ENCODE data around the gene ZFAND3.
A peak's percentile ranks its signal among the peaks of the same experiment; 100 is the strongest.

Gene ZFAND3

DNA sequence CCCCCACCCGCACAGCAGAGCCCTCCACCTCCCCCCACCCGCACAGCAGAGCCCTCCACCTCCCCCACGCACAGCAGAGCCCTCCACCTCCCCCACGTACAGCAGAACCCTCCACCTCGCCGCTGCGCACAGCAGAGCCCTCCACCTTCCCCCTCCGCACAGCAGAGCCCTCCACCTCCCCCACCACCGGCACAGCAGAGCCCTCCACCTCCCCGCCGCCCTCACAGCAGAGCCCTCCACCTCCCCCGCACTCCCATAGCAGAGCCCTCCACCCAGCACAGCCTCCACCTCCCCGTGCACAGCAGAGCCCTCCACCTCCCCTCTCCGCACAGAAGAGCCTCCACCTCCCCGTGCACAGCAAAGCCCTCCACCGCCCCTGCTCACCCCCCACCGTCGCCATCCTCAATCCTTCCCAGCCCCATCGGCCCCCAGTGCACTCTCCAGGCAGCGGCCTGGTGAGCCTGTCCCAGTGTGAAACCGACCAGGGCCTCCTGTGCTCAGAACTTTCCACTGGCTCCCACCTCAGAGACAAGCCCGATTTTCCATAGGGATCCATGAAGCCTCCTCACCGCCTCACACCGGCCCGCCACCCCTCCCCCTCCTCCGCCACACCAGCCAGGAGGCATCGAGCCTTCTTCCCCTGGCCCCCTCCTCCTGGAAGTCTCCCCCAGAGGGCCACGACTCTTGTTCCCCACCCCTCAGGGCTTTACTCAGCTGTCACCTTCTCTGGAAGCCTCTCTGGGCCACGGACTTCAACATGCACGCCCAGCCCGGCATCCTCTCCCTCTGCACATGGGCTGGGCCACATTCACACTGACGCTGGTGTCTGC lies 347.1 kb downstream of the ZFAND3 start:
- peak in 1 of 56 donors; percentile 30 for DNase-seq

DNA sequence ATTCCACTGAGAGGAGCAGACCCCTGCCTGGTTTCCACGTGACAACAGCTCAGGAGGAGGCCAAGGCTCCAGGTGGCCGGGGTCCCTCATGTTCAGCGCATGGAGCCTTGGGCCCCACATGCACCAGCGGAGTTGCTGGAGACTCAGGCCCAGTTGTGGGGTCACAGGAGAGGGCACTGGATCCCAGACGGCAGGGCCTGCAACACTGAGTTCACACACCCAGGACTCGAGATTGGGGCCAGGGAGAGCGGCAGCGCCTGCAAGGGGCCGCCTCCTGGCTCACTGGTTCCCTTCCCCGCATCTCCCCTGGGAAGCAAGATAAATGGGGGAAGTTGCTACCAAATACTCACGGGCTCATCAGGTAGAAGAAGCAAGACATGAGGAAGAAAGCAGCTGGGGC lies 348.1 kb downstream of the ZFAND3 start:
- DNase-seq, result no peak

DNA sequence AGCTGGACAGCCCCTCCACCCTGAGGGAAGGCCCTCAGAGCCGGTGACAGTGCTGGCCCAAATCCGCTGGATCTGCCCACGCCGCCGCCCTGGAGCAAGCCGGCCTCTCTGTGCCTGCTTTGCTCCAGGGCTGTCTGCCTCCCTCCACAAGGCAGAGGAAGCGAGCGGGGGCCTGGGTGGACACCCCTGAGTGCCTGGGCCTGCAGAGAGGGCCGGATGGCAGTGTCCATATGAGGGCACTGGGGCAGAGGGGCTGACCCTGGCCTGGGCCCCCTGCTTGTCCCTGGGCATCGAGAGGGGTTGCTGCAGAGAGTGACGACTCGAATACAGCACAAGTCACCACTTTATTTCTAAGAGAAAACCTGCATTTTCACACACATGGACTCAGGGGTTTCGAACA lies 348.6 kb downstream of the ZFAND3 start:
- DNase-seq, result no peak

DNA sequence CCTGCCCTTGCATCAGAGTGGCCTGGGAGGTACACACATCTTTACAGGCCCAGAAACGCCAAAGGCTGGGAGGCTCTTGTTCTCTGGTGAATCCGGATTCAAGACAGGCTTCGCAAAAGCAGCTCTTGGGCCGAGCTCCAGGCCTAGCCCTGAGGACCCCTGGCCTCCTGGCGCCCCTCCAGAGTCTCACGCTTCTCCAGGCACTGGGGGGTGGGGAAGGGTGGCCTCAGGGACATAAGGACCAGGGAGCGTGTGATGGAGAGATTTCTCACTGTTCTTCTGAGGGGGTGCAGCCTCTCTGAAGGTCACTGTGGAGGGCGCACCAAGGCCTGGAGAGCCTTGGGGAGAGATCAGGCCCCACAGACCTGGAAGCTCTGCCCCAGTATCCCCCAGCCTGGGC lies 349.2 kb downstream of the ZFAND3 start:
- DNase-seq, result no peak

DNA sequence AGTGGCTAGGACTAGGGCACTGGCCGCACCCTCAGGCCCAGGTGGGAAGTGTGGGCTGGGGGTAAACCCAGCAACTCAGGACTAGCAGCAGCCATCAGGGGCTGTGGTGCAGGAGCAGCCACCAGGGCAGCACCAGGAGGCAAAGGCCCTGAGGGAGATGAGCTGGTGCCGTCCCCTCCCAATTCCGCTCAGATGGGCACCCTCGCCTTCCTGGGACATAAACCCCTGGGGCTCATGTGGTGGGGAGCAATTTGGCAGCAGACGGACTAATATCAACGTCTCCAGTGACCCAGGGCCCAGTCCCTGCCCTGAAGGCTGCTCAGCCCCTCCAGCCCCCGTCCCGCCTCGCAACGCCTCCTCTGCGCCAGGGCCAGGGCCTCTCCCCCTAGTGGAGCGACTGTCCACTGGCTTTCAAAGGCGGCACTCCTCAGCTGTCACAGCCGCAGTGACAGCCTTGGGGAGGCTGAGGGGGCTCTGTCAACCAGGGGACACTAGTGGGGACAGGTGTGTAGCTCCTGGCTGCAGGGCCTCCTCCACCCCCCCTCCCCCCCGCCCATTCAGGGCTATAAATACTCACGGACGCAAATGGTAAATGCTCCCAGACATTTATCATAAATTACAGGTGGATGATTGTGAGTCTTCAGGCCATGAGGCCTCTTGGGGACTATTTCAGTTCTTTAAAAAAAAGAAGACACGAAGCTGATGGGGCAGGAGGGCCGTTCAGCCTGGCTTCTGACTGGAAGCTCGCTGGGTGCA lies 349.9 kb downstream of the ZFAND3 start:
- no peak for DNase-seq

DNA sequence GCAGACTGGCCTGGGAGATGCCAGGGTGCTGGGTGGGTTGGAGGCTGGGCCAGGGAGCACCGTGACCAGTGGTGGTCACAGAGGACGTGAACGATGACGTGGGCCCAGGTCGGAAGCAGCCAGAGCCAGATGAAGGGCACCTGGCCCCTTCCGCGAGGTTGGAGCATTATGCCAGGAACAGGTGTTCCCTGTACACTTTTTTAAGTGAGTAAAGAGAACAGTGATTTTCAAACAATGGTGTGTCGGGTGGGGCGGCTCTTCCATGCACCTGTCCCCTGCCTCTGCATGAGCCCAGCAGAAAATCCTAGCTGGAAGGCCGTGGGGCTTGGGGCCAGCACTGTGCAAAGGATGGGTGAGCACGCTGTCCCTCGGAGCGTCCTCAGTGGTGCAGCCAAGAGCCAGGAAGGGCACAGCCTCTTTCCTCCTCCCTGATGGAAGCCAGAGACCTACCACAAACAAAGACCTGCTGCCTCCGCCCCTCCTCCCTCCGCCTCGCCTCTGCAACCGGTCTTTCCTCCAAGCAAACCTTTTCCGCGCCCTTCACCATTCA lies 350.5 kb downstream of the ZFAND3 start:
- no peak for DNase-seq

DNA sequence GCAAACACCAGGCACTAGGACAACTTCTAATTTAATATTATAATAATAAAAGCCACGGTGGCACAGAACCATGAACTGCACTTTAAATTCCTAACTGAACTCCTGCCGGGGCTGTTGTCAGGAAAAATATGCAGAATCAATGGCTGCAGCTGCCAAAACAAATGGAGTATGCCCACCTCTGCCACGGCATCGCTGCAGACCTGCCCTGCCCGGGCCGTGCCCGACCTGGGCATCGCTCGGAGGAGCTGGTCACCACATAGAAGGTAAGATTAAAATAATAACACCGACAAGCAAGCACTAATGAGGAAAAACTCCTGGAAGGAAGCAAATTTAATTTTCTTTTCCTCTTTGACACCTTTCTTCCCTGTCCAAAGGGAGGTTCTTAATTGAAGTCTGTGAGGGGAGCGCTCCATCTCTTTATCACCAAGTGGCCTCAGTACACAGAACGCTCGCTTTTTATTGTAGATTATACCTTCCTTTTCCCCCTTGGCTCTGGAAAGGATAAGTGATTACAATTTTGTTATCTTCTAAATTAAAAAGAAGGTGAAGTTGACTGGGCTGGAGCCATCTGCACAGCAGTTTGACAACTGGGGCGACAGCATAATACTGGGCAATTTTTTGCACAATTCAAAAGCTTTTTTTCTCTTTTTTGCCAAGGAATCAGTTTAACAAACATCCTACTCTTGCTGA lies 351.3 kb downstream of the ZFAND3 start:
- DNase-seq, result no peak

DNA sequence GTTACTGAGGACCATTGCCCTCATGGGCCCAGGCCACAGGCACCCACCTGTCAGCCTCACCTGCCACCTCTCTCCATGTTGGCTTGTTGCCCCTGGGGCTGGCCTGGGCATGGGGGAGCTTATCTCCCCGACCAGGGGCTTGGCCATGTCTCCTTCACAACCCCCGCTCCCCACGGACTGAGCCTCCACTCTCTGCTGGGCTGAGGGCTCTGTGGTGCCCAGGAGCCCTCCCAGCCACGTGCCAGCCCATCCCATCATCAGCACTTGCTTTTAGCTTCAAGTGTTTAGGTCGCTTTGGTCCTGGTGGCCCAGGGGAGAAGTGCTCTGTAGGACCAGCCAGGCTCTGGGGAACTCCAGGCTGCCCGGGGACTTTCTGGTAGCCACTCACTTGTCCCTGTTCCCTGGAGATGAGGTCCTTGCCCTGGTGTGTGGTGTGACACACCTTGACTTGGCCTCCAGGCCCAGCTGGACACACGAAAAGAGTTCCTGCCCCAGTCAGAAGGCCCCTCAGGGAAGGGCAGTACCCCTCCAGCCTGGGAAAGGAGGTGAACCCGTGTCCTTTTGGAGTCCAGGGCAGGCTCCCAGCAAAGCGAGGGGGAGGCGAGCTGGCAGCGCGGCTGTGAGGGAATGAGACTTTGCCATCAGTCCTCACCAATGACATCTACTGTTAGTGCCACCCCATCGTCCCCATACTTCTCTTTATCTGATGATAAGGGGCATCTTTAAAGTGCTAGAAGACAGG lies 352.6 kb downstream of the ZFAND3 start:
- no peak for DNase-seq

DNA sequence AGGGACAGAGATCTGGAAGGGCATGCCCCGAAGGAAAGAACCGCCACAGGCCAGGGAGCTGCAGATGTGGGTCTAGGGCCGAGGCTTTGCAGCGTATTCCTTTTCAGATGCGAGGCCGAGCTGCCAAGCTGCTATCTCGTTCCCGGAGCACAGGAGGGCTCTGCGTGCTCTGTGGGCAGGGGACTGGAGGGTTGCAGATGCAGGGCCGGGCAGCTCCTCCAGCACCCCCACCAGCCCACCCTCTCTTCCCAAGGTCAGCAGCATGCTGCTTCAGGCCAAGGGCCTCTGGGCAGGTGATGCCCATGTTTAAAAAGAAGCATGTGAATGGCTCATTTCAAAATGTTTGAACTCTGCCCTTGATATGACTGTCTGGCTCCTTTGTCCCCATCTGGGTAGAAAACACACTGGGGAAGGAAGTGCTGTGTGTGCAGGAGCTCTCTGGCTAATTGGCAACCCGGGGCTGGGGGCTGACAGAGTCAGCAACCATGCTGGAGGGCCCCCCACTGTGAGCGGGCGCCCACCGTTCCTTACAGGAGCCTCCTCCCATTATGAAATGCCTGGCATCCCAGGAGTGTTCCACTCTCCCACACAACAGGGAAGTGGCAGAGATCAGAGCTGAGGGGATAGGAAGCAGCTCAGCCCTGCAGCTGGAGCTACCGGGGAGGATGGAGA lies 353.3 kb downstream of the ZFAND3 start:
- no peak for DNase-seq

DNA sequence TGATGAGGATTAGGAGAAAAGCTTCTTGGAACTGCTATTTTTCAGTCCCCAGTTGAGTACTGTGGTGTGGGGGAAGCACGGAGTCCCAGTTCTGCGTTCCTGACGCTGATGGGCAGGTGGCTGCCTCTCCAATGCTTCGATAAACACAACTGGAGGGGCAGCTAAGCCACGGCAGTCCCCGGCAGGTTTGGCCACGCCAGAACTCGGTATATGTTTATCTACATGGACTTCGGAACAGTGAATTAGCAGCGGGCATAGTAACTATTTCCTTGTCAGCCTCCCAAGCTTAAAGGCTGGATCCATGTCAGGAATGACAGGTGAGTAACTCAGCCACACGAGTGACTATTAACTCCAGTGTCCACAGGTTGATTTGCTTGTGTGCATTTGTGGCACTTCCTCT lies 354.4 kb downstream of the ZFAND3 start:
- no peak for DNase-seq

DNA sequence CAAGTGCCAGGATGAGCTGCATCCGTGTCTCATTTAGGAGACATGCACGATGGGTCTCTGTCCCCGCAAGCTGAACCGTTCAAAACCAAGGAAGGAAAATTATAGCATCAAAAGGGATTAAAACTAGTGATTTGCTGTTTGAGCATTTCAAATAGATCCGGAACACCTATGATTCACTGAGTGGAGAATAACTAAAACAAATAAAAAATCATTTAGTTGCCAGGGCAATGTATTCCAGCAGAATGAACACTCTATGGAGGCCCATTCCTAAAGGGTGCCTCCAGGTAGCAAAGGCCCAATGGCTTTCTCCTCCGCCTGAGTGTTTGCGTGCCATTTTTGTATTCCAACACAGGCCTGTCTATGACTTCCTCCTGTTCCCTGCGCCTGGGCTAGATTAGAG lies 354.8 kb downstream of the ZFAND3 start:
- no peak for DNase-seq

DNA sequence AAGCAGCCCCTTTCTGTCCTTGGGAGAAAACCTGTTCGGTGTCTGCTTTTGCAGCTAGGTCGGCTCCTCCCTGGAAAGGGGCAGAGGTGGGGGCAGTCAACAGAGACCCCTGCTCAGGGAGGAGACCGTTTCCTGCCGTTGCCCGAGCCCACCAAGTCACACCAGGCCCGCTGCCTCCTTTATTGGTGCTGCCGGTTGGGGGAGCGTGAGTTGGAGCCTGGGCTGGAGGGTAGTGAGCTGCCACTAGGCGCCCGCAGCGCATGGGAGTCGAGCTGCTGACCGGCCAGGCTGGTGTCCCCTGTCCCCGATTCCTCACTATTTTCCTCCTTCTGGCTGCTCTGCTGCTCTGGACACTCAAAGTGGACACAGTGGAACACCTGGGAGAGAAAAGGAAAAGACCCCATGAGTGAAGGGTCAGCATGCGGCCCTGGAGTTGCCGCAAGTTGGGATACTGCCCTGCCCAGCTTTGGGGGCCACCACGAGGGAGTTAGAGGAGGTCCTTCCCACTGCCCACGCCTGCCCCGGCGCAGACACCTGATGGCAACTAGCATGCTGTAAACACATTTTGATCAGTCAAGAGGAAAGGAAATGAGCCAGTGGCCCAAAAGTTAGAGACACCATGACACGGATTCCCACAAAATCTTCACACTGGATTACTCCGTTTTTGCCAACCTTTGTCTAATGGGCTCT lies 355.4 kb downstream of the ZFAND3 start:
- DNase-seq, result no peak

DNA sequence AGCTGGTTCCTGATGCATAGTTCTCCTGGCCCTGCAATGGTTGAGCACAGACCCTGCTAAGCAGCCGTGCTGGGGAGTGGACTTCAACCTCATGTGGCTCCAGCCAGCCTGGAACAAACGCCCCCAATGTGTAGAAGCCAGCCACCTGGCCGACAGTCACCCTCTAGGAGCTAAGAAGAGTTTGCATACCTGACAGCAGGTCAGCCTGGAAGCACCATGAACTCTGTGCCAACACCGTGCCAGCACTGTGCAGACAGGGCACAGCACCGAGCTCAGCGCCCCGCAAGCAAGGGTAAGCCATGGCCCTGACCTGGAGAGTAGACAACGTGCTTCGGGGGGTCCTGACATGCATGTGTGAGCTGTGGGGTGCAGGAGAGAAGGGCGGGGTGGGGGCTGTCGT lies 356.3 kb downstream of the ZFAND3 start:
- DNase-seq, result no peak

DNA sequence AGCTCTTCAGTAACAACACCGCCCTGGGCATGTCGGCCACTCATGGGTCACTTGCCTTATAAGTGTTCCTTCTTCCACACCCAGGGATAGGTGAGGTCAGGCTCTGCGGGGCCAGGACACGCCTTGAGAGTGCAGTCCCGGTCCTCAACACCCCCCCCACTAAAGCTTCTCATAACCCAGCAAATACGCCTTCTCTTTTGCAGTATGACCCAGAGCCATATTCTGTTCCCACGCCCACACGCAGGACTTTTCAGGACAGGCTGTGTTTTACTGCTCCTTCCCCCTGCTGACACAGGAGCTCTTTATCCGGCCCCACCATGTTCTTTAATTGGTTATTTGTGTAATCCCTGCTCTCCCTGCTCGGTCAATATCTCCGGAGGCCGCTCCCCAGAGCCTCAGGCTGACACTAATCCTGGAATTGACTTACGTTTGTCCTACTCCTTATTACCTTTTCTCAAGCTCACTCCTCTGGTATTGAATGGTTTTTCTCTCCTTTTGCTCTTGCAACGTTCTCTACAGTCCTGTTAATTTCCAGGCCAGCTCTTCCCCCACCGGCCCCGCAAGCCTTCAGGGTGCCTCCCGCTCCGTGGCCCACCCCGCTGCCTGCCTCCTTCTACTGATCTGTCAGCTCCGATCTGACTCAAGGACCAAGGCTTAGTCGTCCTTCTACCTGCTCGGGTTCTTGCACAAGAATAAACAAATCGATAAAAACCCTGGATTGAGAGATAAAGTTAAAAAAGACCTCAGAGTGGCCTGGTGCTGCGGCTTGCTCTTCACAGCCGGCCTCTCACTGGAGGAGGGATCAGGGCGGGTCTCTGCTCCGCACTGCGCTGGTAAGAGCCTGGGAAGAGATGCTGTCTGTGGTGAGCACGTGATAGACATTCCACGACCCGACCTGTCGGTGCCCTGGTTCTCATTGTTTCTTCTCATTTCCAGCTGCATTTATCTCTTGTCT lies 357.5 kb downstream of the ZFAND3 start:
- DNase-seq, result no peak

DNA sequence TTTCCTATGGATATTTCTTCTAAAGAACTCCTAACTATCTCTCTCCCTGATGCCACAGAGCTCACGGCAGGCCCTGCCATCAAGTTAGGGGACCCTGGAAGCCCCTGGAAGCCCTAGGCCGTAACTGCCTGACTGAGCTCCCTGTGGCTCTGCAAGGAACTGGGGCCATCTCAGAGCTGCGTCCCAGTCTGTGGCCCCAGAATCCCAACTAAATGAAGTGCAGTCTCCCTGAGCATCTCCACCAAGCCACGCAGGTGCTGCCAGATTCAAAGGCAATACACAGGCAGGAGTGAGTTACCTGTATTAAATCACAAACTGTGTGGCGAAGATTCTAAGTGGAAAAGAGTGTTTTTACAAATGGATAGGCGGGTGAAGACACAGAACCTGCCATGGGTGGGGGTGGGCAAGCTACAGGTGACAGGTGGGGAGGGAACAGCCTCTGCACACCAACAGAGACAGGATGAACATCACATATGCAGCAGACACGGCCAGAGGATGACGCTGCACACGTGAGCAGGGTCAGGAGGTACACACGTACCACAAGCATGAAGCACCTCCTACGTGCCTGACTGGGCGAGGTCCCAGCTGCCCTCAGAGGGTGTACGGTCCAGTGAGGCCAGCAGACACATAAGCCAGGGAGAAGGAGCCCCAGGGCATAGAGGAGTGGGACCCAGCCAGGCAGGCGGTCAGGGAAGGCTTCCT lies 358.5 kb downstream of the ZFAND3 start:
- no peak for DNase-seq

DNA sequence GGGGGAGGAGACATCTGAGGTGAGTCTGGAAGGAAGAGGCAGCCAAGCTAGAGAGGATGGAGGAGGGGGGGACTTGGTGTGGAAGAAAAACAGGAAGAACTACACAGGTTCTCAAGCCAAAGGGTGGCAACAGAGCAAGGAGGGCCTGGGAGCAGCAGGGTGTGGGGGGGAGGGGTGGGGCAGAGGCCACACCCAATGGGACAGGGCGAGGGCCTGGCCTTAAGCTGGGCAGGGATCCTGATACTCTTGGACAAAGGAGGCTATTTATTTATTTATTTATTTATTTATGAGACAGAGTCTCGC lies 359.0 kb downstream of the ZFAND3 start:
- DNase-seq, result no peak

DNA sequence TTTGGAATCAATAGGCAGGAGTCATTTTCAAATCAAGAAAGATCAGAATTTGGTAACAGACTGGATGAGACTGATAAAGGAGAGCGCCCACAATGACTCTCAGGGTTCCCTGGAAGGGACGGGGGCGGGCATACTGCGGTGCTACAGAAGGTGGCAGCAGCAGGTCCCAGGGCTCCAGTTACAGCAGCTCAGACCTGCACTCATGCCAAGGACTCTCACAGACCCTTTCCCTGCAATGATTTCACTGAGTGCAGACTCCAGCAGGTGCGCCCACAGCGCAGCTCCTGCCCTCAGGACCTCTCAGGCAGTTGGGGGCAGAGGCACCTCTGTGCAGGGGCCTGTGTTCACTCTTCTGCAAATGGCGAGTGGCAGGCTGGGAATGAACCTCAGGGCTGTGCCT lies 359.8 kb downstream of the ZFAND3 start:
- peak in 2 of 56 donors; percentile 21 to 35 for DNase-seq

DNA sequence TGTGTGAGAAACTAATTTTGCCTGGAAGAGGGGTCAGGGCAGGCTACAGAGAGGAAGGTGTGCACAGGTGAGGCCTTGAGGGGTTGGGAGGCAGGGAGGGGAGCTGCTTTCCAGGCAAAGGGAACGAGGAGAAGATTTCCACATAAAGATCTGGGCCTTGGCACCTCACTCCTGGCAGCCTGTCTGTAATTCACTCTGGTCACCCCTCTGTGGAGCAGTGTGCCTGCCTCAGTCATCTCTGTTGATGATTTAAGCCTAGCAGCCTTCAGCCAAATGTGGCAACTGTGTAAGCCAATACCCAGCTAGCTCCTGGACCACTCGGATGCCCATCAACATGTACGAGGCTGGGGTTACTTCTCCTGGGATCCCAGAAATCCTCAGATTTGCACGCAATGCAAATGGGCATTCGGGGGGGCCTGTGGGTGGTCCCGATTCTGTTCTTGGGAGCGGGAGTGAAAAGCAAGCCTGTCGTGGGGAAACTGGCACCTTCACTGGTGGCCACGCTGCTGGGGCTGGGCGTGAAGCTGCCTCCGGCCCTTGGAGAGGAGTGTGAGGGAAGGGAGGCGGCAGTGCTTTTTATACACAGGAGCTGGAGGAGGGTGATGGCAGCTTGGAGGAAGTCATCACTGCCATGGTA lies 360.4 kb downstream of the ZFAND3 start:
- DNase-seq, result no peak
